Heart left ventricle (tissue), 16 donors: ENCODE results near the gene GDPD1. TPM values are rescaled to one million over a fixed set of nuclear protein-coding genes. Genes with fewer than 3 reads are reported as not detected.
"Not testable (repeated sequence)": the region's sequence is repeated elsewhere in the genome, so short reads cannot be mapped to it uniquely, and the experiment has no call there.

Experiments
- ATAC-seq, 4 donors: fragments of 200-7000 bp; cut with Tn5 transposase; one replicate each; pipeline ENCODE4 v1.9.1; 2020 to 2022; ENCODE audit warnings: moderate library complexity in 4 of 4, mild to moderate bottlenecking in 3 of 4, moderate number of reproducible peaks in 1 of 4
- DNase-seq, 5 donors: peaks; one replicate each; pipeline ENCODE4 v3.0.0-alpha.2; 2020
- H3K27ac ChIP-seq, 12 donors: fragments of 200-600 bp; sonication (generic) in 4 of 12; one replicate each; pipeline versions ENCODE4 v1.5.0 to v1.8.0; 2016 to 2022; ENCODE audit warnings: mild to moderate bottlenecking in 2 of 12
- H3K27me3 ChIP-seq, 9 donors: fragments of 200-600 bp; sonication (generic) in 2 of 9; one replicate each; pipeline versions ENCODE4 v1.5.1 to v1.8.0; 2016 to 2022; ENCODE audit warnings: mild to moderate bottlenecking in 3 of 9
- H3K36me3 ChIP-seq, 9 donors: fragments of 200-600 bp; sonication (generic) in 2 of 9; one replicate each; pipeline versions ENCODE4 v1.5.0 to v1.8.0; 2018 to 2022; ENCODE audit warnings: mild to moderate bottlenecking in 2 of 9
- H3K4me1 ChIP-seq, 12 donors: fragments of 200-600 bp; sonication (generic) in 4 of 12; one replicate each; pipeline versions ENCODE4 v1.5.0 to v1.8.0; 2016 to 2022; ENCODE audit warnings: mild to moderate bottlenecking in 3 of 12
- H3K4me3 ChIP-seq, 12 donors: fragments of 200-600 bp; sonication (generic) in 4 of 12; one replicate each; pipeline versions ENCODE4 v1.5.0 to v1.8.0; 2017 to 2022; ENCODE audit warnings: mild to moderate bottlenecking in 9 of 12, moderate library complexity in 4 of 12
- H3K9me3 ChIP-seq, 12 donors: fragments of 200-600 bp; sonication (generic) in 4 of 12; one replicate each; pipeline versions ENCODE4 v1.5.0 to v1.8.0; 2016 to 2022; ENCODE audit warnings: mild to moderate bottlenecking in 1 of 12
- CTCF ChIP-seq, 12 donors: fragments of 200-600 bp; sonication (generic) in 4 of 12; IDR thresholded peaks; one replicate each; pipeline versions ENCODE4 v1.5.0 to v1.8.0; 2018 to 2022; ENCODE audit warnings: antibody characterized with exemption in 12 of 12, mild to moderate bottlenecking in 5 of 12
- POLR2A ChIP-seq, 2 donors: fragments of 450-650 bp; IDR thresholded peaks; one replicate each; pipeline ENCODE4 v1.6.1; 2017; ENCODE audit warnings: antibody characterized with exemption in 2 of 2, mild to moderate bottlenecking in 2 of 2, moderate library complexity in 2 of 2
- WGBS, 4 donors: extraction: QIAGEN DNeasy Blood & Tissue Kit in 2 of 4; methylation state at CpG; one replicate each; pipeline versions ENCODE4 v1.1.5 to v1.1.7; 2013 to 2018; 5-methylcytosine and 5-hydroxymethylcytosine counted together
- intact Hi-C, 10 donors: fragments of 100-400 bp; cut with DNase I; formaldehyde crosslinking; loops; one replicate each; pipeline versions ENCODE4 v1.11.1 to v1.14.2; 2022
- polyA plus RNA-seq, 2 donors: library from polyadenylated mRNA; stranded (reverse); fragments of 200-250 nt; gene quantifications; one replicate each; pipeline ENCODE4 v1.2.3, GENCODE V29; 2013
- total RNA-seq, 9 donors: library from RNA; depleted of rRNA in 2 of 9; stranded (reverse); fragments of >200 nt in 2 of 9; fragmentation: NEBNext Ultra II Directional in 3 of 9; extraction: Animal tissue kit (Norgen Biotek cat#: 25700) in 3 of 9; gene quantifications; one replicate each; pipeline versions ENCODE4 v1.1.0 to v1.2.4, GENCODE V29; 2016 to 2023
- donor health status: ischemic (EF 13 %, LVEDD 7.1; RV severe dilation, severe dysfunction).
- donor health status: healthy with polysubstance abuse.
- donor health status: DM: no; HTN: yes; CAD: no.
- donor health status: DM: no; HTN: no; CAD: no.
- donor health status: ischemic (EF 25% LVEDD 6.9; RV normal size, moderate dysfunction).
- donor health status: ischemic (EF 25% LVEDD 5.7; RV mildly dilated, moderate dysfunction).
- donor health status: healthy.
- donor health status: DM: yes; HTN: yes; CAD: no.
- donor health status: ischemic (EF 35%, LVEDD 5.7; RV mildly dilated, moderate dysfunction).
- donor health status: nonischemic (EF 11% LVEDD 7.7; RV severe dilation, severe dysfunction).
- donor health status: DM: yes; HTN: yes; CAD: no.
- donor health status: PGD.
- donor health status: ischemic (EF 29% LVEDD 5.4; RV normal size, mild dysfunction).
- donor health status: nonischemic (EF 23%, LVEDD 6.1; RV moderate dilation, normal function).

GDPD1 gene
- total and polyA plus RNA-seq, 11 donors = 0.75 to 4.0 (median 2.7) TPM

- Histone ChIP-seq H3K4me1 (peaks cover 0 to 31% (median 0%) of the 10 kb centered on the region in 12 donors), H3K9me3 (no peaks in the 10 kb centered on the region), H3K27me3 (no peaks in the 10 kb centered on the region), H3K4me3 (no peak overlapping the region), H3K27ac (no peak overlapping the region), H3K36me3 (no peaks in the 10 kb centered on the region)
- DNase-seq (no peak), ATAC-seq (no peak)
- WGBS, 4 donors = 56 to 62% (median 60%) methylated on average over 3 of the region's 3 CpGs
- no peak for TF ChIP-seq POLR2A (IDR thresholded peaks at IDR 0.05)
- intact Hi-C loops = no loop called here
Measured at GRCh38 chr17:59289981-59290301, 69.6 kb downstream of the GDPD1 start.

- H3K36me3 ChIP-seq, H3K9me3 ChIP-seq, ATAC-seq, H3K27me3 ChIP-seq, DNase-seq, H3K4me3 ChIP-seq, intact Hi-C loops, H3K27ac ChIP-seq: not testable (repeated sequence)
- H3K4me1 ChIP-seq = peaks cover 0 to 30% (median 0%) of the 10 kb centered on the region in 12 donors
- WGBS, 4 donors = 16 to 20% (median 18%) methylated on average over 12 of the region's 12 CpGs
Measured at GRCh38 chr17:59290302-59290998, 70.1 kb downstream of the GDPD1 start.

GRCh38 chr17:59292174-59292523 lies 71.8 kb downstream of the GDPD1 start:
- Histone ChIP-seq H3K4me3 (no peak overlapping the region), H3K4me1 (peaks cover 0 to 27% (median 0%) of the 10 kb centered on the region in 12 donors), H3K9me3 (no peaks in the 10 kb centered on the region), H3K27ac (no peak overlapping the region), H3K36me3 (no peaks in the 10 kb centered on the region), H3K27me3 (no peaks in the 10 kb centered on the region)
- 10 to 43% (median 33%) methylated on average over 1 of the region's 1 CpG for WGBS, 4 donors
- TF ChIP-seq POLR2A (IDR thresholded peaks at IDR 0.05) (no peak), CTCF (IDR thresholded peaks at IDR 0.05) (no peak)
- no peak for DNase-seq
- ATAC-seq = no peak
- intact Hi-C loops = no loop called here

GRCh38 chr17:59296190-59296589 lies 75.9 kb downstream of the GDPD1 start:
- H3K4me3 ChIP-seq = no peak overlapping the region
- no peak overlapping the region for H3K27ac ChIP-seq
- no peaks in the 10 kb centered on the region for H3K4me1 ChIP-seq
- no peaks in the 10 kb centered on the region for H3K36me3 ChIP-seq
- no peaks in the 10 kb centered on the region for H3K27me3 ChIP-seq
- H3K9me3 ChIP-seq = no peaks in the 10 kb centered on the region
- no peak for TF ChIP-seq CTCF (IDR thresholded peaks at IDR 0.05)
- no peak for TF ChIP-seq POLR2A (IDR thresholded peaks at IDR 0.05)
- WGBS, 4 donors = 93 to 100% (median 97%) methylated on average over 2 of the region's 2 CpGs
- DNase-seq = no peak
- intact Hi-C loops = no loop called here
- ATAC-seq = no peak

- ATAC-seq (no peak), DNase-seq (no peak)
- no peaks in the 10 kb centered on the region for H3K9me3 ChIP-seq
- H3K4me1 ChIP-seq = no peaks in the 10 kb centered on the region
- TF ChIP-seq CTCF (IDR thresholded peaks at IDR 0.05) = no peak
- TF ChIP-seq POLR2A (IDR thresholded peaks at IDR 0.05) = no peak
- no peak overlapping the region for H3K27ac ChIP-seq
- WGBS, 4 donors = 57 to 75% (median 67%) methylated on average over 2 of the region's 2 CpGs
- no peaks in the 10 kb centered on the region for H3K27me3 ChIP-seq
- no peak overlapping the region for H3K4me3 ChIP-seq
- intact Hi-C loops = no loop called here
- H3K36me3 ChIP-seq = no peaks in the 10 kb centered on the region
Measured at GRCh38 chr17:59298521-59298920, 78.2 kb downstream of the GDPD1 start.
